Aortic smooth muscle cell (primary cell): Measurements from ENCODE around the gene MAB21L4. TPM values are rescaled to one million over a fixed set of nuclear protein-coding genes. Genes with fewer than 3 reads are reported as not detected.

ENCODE experiments used
- total RNA-seq: library from RNA; depleted of rRNA; stranded (reverse); fragments of >200 nt; gene quantifications from 2 replicates; pipeline ENCODE4 v1.2.3, GENCODE V29; 2014

Gene MAB21L4
- not detected in 2 replicates for total RNA-seq

DNA sequence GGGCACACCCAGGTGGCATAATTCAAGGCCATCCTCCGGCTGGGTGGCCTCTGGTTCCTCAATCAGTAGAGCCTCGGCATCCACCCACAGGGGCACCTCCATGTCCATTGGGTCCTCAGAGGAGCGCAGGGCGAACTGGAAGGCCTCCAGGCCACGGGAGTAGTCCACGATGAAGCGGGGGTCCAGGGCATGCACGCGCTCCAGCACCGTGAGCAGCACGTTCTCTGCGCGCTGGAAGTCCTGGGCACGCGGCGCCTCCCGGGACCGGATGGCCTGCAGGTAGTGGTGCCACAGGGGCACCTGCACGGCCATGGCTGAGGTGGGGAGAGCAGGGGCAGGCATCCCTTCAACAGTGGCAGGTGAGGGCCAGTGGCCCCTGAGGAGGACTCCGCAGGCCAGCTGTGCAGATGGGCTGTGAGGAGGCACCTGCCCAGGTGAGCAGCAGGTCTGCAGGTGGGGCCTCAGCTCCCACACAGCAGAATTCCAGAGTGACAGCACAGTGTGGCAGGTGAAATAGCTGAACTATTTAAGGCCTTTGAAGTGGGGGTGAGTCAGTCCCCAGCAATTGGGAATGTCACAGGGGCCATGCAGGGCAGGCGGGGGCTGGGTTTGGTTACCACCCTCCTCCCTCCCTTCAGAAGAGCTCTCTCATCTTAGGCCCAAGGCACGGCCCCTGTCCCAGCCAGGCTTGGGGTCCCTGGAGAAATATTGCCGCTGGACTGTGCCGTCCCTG is at the start of gene MAB21L4:
Gene MAB21L4 (minus strand): TSS at position 501 of the 733 bp plus-strand sequence. CDS start 159 bp downstream, at position 342.

DNA sequence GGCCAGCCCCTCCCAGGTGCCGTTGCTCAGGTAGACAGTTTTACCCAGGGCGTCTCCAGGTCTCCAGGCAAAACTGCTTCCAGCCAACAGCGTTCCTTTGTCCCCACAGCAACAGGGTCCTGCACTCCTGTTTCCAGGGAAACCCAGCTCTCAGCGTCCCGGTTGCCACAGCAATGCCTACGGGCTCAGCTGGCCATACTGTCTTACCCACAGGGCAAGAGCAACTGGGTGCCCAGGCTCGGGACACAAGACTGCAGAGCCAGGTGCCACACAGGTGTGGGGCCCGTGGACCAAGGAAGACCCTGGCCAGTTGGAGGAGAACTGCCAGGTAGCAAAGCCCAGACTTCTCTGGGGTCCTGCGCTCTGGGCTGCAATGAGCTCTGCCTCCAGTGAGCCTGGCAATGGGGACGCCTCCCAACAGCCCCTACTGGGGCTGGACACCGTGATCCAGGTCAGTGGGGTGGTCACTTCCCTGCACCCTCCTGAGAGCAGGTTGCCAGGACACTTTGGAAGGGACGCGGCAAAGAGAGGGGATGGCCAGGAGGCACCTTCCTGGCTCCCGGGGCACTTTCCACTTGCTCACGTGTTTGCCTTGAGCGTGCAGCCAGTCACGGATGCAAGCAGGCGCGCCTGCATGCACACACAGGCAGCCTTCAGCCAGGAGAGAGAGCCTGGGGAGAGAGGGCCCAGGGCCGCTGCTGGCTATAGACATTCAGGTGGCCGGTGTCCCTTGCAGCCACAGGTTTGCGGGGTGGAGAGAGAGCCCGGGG is 10.4 kb upstream of the MAB21L4 start, which contains the start of gene CROCC2:
Gene CROCC2 (plus strand): TSS at position 196 of the 770 bp plus-strand sequence. CDS start 178 bp downstream, at position 374.

DNA sequence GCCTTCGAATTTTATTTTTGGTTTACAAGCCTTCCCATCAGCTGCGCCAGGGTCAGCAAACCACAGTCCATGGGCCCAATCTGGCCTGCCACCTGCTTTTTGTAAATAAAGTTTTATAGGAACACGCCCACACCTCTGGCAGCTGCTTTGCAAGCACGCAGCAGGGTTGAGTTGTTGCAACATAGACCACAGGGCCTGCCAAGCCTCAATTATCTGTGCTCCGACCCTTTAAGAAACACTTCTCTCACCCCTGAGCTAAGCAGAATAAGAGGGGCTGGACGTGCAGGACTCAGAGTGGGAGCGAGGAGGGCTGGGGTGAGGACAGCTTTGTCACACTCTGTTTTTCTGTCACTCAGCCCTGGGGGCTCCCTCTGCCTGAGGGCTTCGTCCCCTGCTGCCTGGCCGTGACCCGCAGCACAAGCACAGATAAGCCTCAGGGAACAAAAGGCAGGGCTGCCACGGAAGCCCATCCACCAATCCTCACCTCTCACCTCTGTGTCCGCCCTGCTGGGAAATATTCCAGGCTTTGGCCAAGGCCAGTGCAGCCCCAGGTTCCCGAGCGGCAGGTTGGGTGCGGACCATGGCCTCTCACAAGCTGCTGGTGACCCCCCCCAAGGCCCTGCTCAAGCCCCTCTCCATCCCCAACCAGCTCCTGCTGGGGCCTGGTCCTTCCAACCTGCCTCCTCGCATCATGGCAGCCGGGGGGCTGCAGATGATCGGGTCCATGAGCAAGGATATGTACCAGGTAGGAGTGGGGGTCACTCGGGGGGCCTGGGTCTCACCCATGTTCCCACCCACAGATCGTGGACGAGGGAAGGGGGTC is 27.5 kb downstream of the MAB21L4 start, which contains the start of gene AGXT:
Gene AGXT (plus strand): TSS at position 539 of the 823 bp plus-strand sequence. CDS start 42 bp downstream, at position 581.

Other genes starting within 250 kb of the MAB21L4 start
- gene AQP12B, start 213.3 kb downstream of the MAB21L4 start, total RNA-seq, result not detected in 2 replicates
- not detected in 2 replicates for gene AQP12A, start 204.3 kb downstream of the MAB21L4 start, total RNA-seq
- gene KIF1A, start 75.9 kb downstream of the MAB21L4 start, total RNA-seq, result not detected in 2 replicates
- not detected in 2 replicates for gene AGXT, start 27.3 kb downstream of the MAB21L4 start, total RNA-seq
- gene CROCC2, start 10.2 kb upstream of the MAB21L4 start, total RNA-seq, result under 0.01 TPM in 2 replicates
- 37.2 and 59.5 TPM in 2 replicates for gene SNED1, start 102.5 kb upstream of the MAB21L4 start, total RNA-seq
- 29.3 and 34.0 TPM in 2 replicates for gene MTERF4, start 206.1 kb upstream of the MAB21L4 start, total RNA-seq